ENCODE measurements around the gene ROBO1.
A peak's percentile ranks its signal among the peaks of the same experiment; 100 is the strongest.

Gene ROBO1

DNA sequence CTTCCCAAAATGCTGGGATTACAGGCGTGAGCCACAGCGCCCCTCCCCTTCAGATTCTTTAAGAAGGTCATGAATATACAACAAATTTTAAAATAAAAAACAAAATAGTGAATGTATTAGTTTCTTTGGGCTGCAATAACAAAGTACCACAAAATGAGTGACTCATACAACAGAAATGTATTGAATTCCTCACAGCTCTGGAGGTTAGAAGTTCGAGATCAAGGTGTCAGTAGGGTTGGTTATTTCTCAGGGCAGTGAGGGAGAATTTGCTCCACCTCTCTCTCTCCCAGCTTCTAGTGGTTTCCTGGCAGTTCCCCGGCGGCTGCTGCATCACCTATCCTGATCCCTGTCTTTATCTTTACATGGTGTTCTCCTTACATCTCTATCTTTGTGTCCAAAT, 804.0 kb downstream of the ROBO1 start:
- no peak overlapping the region for H3K4me3 ChIP-seq
- H3K27me3 ChIP-seq (ENCODE audit: low read depth): no peaks in the 10 kb centered on the region
- in situ Hi-C loops (cut with MboI; ENCODE audit: low sequenced_read_pairs): no loop called here
- DNase-seq (ENCODE audit: low spot score in 2 of 2): no peak
- H3K36me3 ChIP-seq (replicated peaks): no peaks in the 10 kb centered on the region
- H3K9me3 ChIP-seq: no peaks in the 10 kb centered on the region; the same call in 1 of the 2 replicates
- H3K4me1 ChIP-seq: no peaks in the 10 kb centered on the region; the same call in 1 of the 2 replicates

GRCh38 chr3:78957456-78957855, 810.3 kb downstream of the ROBO1 start:
- Histone ChIP-seq H3K4me3 (no peak overlapping the region), H3K27me3 (ENCODE audit: low read depth) (no peaks in the 10 kb centered on the region), H3K36me3 (replicated peaks) (no peaks in the 10 kb centered on the region), H3K4me1 (peaks cover 14% of the 10 kb centered on the region), H3K9me3 (no peaks in the 10 kb centered on the region)
- in situ Hi-C loops (cut with MboI; ENCODE audit: low sequenced_read_pairs): no loop called here
- DNase-seq (ENCODE audit: low spot score in 2 of 2): peak; percentile 77 to 96

DNA sequence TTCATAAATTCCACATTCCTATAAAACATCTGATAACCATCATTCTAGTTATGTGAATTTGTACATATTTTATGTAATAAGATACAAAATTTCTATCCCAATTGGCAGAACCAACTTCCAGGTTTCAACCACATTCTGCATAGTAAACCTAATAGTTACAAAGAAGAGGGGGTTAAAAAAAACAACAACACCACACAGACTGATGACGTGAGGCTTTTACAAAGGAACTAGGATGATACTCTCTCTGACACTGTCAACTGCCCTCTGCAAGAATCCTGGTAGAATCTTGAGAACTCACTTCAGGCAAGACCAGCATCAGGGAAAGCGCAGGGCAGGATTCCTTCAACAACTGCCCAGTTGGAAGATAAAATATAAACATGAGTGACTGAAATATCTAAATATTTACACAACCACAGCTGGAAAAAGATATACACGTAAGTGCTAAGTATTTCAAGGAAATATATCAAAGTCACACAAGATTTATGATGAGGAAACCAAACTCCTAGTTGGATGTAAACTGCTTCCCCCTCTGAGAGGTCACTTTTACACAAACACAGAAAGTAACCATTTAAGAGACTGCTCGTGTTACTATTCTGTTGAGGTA, 816.4 kb downstream of the ROBO1 start:
- DNase-seq (ENCODE audit: low spot score in 2 of 2): no peak
- peaks cover 3% of the 10 kb centered on the region for H3K4me1 ChIP-seq
- H3K36me3 ChIP-seq (replicated peaks): no peaks in the 10 kb centered on the region; the same call in 1 of the 2 replicates
- H3K9me3 ChIP-seq: no peaks in the 10 kb centered on the region
- H3K4me3 ChIP-seq: no peak overlapping the region
- in situ Hi-C loops (cut with MboI; ENCODE audit: low sequenced_read_pairs): no loop called here
- H3K27me3 ChIP-seq (ENCODE audit: low read depth): no peaks in the 10 kb centered on the region

GRCh38 chr3:78941587-78941986, 826.2 kb downstream of the ROBO1 start:
- no peak for DNase-seq (ENCODE audit: low spot score in 2 of 2)
- peaks cover 2% of the 10 kb centered on the region; the same call in 1 of the 2 replicates for H3K9me3 ChIP-seq
- no peaks in the 10 kb centered on the region for H3K4me1 ChIP-seq
- in situ Hi-C loops (cut with MboI; ENCODE audit: low sequenced_read_pairs): no loop called here
- no peaks in the 10 kb centered on the region for H3K27me3 ChIP-seq (ENCODE audit: low read depth)
- no peaks in the 10 kb centered on the region for H3K36me3 ChIP-seq (replicated peaks)
- no peak overlapping the region for H3K4me3 ChIP-seq

DNA sequence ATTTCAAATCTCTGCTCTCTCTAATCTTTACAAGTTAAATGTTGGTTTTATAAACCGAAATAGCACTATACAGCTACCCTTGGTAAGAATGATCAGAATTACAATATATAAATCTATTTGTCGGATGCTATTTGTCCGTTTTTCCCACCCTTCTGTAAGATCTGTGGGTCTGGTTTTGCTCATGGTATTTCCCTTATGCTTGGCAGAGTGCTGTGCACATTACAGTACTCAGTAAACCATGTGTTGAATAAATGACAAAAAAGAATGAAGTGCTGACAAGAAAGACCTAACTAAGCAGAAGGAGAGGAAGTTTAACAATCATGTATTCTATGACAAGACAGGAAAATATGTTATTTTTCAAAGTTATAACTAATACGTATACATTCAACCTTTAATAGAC, 827.2 kb downstream of the ROBO1 start:
- no peaks in the 10 kb centered on the region for H3K36me3 ChIP-seq (replicated peaks)
- H3K9me3 ChIP-seq: no peaks in the 10 kb centered on the region
- H3K27me3 ChIP-seq (ENCODE audit: low read depth): no peaks in the 10 kb centered on the region
- in situ Hi-C loops (cut with MboI; ENCODE audit: low sequenced_read_pairs): no loop called here
- DNase-seq (ENCODE audit: low spot score in 2 of 2): no peak
- H3K4me3 ChIP-seq: no peak overlapping the region
- no peaks in the 10 kb centered on the region for H3K4me1 ChIP-seq

DNA sequence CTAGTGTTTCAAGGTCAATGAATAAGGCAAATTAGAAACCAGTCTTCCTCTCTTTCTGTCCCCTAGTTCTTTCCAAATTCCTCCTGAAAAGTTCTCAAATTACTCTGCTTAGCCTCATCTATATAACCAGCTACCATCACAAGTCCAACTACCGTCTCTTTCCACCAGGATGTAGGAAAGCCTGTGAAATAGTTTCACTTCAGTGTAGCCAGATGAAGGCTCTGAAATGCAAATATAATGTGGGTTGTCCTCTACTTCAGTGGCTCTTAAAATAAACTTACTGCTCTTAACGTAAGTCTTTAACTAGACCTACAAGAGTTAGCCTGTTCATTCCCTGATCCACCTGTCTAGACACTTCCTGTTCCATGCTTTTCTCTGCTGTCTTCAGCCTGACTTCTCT, 827.7 kb downstream of the ROBO1 start:
- no peaks in the 10 kb centered on the region for H3K27me3 ChIP-seq (ENCODE audit: low read depth)
- no peaks in the 10 kb centered on the region for H3K4me1 ChIP-seq
- H3K4me3 ChIP-seq: no peak overlapping the region
- H3K36me3 ChIP-seq (replicated peaks): no peaks in the 10 kb centered on the region
- H3K9me3 ChIP-seq: no peaks in the 10 kb centered on the region
- in situ Hi-C loops (cut with MboI; ENCODE audit: low sequenced_read_pairs): no loop called here
- DNase-seq (ENCODE audit: low spot score in 2 of 2): no peak

GRCh38 chr3:78937475-78937874, 830.3 kb downstream of the ROBO1 start:
- Histone ChIP-seq H3K4me1 (no peaks in the 10 kb centered on the region), H3K27me3 (ENCODE audit: low read depth) (no peaks in the 10 kb centered on the region), H3K36me3 (replicated peaks) (no peaks in the 10 kb centered on the region), H3K9me3 (no peaks in the 10 kb centered on the region), H3K4me3 (no peak overlapping the region)
- DNase-seq (ENCODE audit: low spot score in 2 of 2): no peak
- in situ Hi-C loops (cut with MboI; ENCODE audit: low sequenced_read_pairs): no loop called here

DNA sequence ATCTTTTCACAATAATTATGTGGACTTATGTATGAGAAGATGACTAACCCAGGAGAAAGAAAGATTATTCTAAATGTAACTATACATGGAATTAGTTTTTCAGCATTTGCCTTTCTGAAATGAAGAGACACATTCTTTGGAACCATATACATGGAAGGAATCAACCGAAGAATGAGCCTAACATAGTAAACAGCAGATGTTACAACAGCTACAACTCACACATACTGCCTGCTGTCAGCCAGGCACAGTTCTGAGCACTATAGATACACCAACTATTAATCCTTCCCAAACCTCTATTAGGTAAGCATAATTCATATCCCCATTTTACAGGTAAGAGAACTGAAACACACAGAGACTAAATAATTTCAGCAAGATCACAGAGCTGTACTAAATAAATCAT, 840.0 kb downstream of the ROBO1 start:
- Histone ChIP-seq H3K9me3 (no peaks in the 10 kb centered on the region), H3K36me3 (replicated peaks) (no peaks in the 10 kb centered on the region), H3K4me1 (no peaks in the 10 kb centered on the region), H3K27me3 (ENCODE audit: low read depth) (no peaks in the 10 kb centered on the region), H3K4me3 (no peak overlapping the region)
- DNase-seq (ENCODE audit: low spot score in 2 of 2): no peak
- in situ Hi-C loops (cut with MboI; ENCODE audit: low sequenced_read_pairs): no loop called here

DNA sequence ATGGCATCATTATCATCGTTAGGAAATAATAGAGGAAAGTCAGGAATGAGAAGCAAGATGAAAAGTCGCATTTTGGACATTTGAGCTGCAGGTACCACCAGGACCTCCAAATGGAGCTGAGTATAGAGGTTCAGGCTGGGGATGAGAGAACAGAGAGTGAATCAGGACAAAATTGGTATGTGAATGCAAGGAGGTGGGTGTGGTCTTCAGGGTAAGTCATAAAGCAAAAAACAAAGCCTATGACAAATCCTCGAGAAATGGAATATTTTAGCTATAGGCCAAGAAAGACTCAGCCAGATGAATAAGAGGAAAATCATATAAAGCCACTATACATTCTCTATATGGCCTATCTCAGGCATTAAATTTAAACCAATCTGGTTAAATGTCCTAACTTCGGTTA, 841.3 kb downstream of the ROBO1 start:
- H3K27me3 ChIP-seq (ENCODE audit: low read depth): no peaks in the 10 kb centered on the region
- DNase-seq (ENCODE audit: low spot score in 2 of 2): no peak

GRCh38 chr3:78924711-78925110, 843.1 kb downstream of the ROBO1 start:
- Histone ChIP-seq H3K4me1 (no peaks in the 10 kb centered on the region), H3K9me3 (no peaks in the 10 kb centered on the region), H3K4me3 (no peak overlapping the region), H3K36me3 (replicated peaks) (no peaks in the 10 kb centered on the region), H3K27me3 (ENCODE audit: low read depth) (no peaks in the 10 kb centered on the region)
- in situ Hi-C loops (cut with MboI; ENCODE audit: low sequenced_read_pairs): no loop called here
- no peak for DNase-seq (ENCODE audit: low spot score in 2 of 2)

More for the DNA sequence above, 841.3 kb downstream of the ROBO1 start:
- in situ Hi-C loops (cut with MboI; ENCODE audit: low sequenced_read_pairs): no loop called here
- Histone ChIP-seq H3K9me3 (no peaks in the 10 kb centered on the region), H3K4me1 (no peaks in the 10 kb centered on the region), H3K36me3 (replicated peaks) (no peaks in the 10 kb centered on the region), H3K4me3 (no peak overlapping the region)

GRCh38 chr3:78919021-78919755, 848.6 kb downstream of the ROBO1 start:
- Histone ChIP-seq H3K27me3 (ENCODE audit: low read depth) (no peaks in the 10 kb centered on the region), H3K4me3 (no peak overlapping the region), H3K4me1 (peaks cover 7% of the 10 kb centered on the region), H3K9me3 (no peaks in the 10 kb centered on the region), H3K36me3 (replicated peaks) (no peaks in the 10 kb centered on the region)
- DNase-seq (ENCODE audit: low spot score in 2 of 2): no peak
- in situ Hi-C loops (cut with MboI; ENCODE audit: low sequenced_read_pairs): no loop called here

DNA sequence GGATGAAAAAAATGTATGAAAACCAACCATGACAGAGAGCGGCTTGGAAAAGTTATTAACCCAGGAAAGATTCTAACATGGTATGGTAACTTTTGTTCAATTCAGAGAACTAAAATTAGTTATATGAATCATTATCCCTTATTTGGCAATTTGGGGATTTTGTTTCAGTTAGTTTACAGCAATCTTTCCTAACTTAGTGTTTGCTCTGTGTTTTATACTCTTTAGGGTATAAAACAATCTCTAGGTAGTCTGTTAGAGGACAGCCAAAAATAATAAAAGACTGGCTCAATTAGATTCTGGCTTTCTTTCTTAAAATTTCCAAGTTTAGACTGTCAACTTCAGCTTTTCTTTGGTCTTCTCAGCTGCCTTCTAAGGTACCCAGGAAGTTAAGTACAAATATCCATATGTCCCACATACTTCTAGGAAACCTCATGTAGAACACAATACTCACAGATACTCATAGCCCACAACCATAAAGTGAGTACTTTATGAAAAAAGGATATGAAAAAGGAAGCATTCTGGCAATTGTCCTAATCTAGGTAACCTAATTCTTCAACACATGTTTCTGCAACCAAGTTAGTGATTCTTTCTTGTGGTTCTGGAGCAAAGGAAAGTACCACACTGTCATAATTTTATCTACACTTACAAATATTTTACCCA, 849.3 kb downstream of the ROBO1 start:
- peaks cover 12% of the 10 kb centered on the region for H3K4me1 ChIP-seq
- no peaks in the 10 kb centered on the region for H3K36me3 ChIP-seq (replicated peaks)
- in situ Hi-C loops (cut with MboI; ENCODE audit: low sequenced_read_pairs): no loop called here
- no peak for DNase-seq (ENCODE audit: low spot score in 2 of 2)
- H3K9me3 ChIP-seq: no peaks in the 10 kb centered on the region
- H3K4me3 ChIP-seq: no peak overlapping the region
- no peaks in the 10 kb centered on the region for H3K27me3 ChIP-seq (ENCODE audit: low read depth)

DNA sequence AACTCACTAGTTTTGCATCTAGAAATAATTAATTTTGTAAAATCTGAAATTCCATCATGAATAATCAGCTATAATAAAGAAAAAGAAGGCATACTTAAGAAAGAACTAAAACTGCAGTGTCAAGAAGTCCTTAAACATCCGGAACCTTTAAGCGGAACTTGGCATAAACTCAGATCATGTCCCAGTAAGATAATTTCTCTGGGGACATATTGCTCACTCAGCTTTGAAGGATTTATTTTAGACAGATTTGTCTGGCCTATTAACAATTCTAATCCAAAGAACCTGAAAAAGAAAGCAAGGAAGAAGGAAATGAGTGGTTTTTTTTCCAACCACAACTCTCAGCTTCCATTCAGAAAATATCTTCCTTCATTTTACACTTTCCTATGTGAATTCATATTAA, 850.3 kb downstream of the ROBO1 start:
- Histone ChIP-seq H3K36me3 (replicated peaks) (no peaks in the 10 kb centered on the region), H3K4me3 (no peak overlapping the region), H3K9me3 (no peaks in the 10 kb centered on the region), H3K4me1 (peaks cover 21% of the 10 kb centered on the region), H3K27me3 (ENCODE audit: low read depth) (no peaks in the 10 kb centered on the region)
- no peak for DNase-seq (ENCODE audit: low spot score in 2 of 2)
- in situ Hi-C loops (cut with MboI; ENCODE audit: low sequenced_read_pairs): no loop called here

DNA sequence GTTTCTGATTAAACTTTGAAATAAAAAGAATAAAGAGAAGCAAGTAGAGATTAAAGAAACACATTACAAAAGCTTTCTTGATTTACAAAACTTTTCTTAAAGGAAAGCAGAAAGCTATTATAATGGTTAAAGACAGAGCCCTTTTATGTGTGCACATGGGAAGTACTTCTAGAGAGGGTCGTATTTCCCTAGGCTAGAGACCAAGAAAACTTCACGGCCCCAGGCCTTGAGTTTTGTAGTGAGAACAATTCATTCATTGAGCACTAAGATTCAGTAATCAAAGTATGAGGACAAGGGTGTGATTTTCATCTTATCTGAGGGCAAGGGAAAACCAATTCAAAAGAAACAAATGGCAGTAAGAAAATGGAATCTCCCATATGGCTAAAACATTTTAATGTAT, 854.1 kb downstream of the ROBO1 start:
- in situ Hi-C loops (cut with MboI; ENCODE audit: low sequenced_read_pairs): no loop called here
- Histone ChIP-seq H3K4me1 (peaks cover 24% of the 10 kb centered on the region), H3K36me3 (replicated peaks) (no peaks in the 10 kb centered on the region), H3K27me3 (ENCODE audit: low read depth) (no peaks in the 10 kb centered on the region), H3K9me3 (no peaks in the 10 kb centered on the region), H3K4me3 (no peak overlapping the region)
- DNase-seq (ENCODE audit: low spot score in 2 of 2): peak; percentile 67 to 90

All from HAP-1 (cell line).